ENCODE data around the gene ANKMY1.

Gene ANKMY1

DNA sequence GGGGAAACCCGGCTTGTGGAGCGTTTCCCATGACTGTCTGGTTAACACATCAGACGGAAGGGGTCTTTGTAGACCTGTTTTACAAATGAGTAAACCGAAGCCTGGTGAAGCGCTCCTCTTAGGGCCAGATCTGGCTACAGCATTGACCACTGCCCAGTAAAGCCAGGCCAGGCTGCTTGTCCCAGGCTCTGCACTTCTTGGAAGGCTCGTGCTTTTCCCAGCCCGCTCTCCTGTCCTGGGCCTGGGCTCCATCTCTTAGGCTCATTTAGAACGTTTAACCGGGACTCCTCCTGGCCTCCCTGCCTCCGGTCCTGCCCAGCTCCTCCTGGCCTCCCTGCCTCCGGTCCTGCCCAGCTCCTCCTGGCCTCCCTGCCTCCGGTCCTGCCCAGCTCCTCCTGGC lies 117.5 kb downstream of the ANKMY1 start:
- peaks cover 14% of the 10 kb centered on the region for H3K36me3 ChIP-seq (ENCODE audit: low read depth)
- no peaks in the 10 kb centered on the region for H3K9me3 ChIP-seq (ENCODE audit: severe bottlenecking)
- TF ChIP-seq, protein P1, sequence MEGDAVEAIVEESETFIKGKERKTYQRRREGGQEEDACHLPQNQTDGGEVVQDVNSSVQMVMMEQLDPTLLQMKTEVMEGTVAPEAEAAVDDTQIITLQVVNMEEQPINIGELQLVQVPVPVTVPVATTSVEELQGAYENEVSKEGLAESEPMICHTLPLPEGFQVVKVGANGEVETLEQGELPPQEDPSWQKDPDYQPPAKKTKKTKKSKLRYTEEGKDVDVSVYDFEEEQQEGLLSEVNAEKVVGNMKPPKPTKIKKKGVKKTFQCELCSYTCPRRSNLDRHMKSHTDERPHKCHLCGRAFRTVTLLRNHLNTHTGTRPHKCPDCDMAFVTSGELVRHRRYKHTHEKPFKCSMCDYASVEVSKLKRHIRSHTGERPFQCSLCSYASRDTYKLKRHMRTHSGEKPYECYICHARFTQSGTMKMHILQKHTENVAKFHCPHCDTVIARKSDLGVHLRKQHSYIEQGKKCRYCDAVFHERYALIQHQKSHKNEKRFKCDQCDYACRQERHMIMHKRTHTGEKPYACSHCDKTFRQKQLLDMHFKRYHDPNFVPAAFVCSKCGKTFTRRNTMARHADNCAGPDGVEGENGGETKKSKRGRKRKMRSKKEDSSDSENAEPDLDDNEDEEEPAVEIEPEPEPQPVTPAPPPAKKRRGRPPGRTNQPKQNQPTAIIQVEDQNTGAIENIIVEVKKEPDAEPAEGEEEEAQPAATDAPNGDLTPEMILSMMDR (IDR thresholded peaks at IDR 0.05; ENCODE audit: poor library complexity, severe bottlenecking): no peak
- ATAC-seq (ENCODE audit: low read depth): no peak
- H3K27me3 ChIP-seq (ENCODE audit: insufficient read depth, poor library complexity, severe bottlenecking): no peaks in the 10 kb centered on the region
- H3K4me3 ChIP-seq (ENCODE audit: severe bottlenecking): no peak overlapping the region
- H3K4me1 ChIP-seq (ENCODE audit: insufficient read depth, poor library complexity, severe bottlenecking): peaks cover 24% of the 10 kb centered on the region
- H3K27ac ChIP-seq (ENCODE audit: poor library complexity, severe bottlenecking): no peak overlapping the region
- no peak for DNase-seq (ENCODE audit: low spot score)

DNA sequence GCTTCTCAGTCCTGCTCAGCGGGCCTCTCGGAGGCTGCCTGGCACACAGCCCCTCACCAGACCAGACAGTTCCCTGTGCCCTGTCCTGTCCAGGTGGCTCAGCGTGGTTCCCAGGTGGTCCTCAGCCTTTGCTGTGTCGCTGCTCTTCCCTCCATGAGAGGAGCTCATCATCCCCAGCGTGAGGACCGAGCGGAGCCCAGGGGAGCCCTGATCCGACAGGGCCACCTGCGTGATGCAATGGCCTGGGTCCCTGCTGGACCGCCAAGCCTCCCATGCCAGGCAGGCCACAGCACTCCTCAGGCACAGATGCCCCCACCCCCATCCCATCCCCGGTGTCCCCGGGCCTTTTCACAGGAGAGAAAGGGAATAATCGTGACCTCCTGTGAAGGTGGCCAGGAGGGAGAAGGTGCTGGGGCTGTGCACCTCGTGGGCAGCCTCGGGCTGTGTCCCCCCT lies 118.1 kb downstream of the ANKMY1 start:
- TF ChIP-seq, protein P1 (IDR thresholded peaks at IDR 0.05; ENCODE audit: poor library complexity, severe bottlenecking): no peak
- DNase-seq (ENCODE audit: low spot score) (no peak), ATAC-seq (ENCODE audit: low read depth) (no peak)
- H3K4me1 ChIP-seq (ENCODE audit: insufficient read depth, poor library complexity, severe bottlenecking): peaks cover 24% of the 10 kb centered on the region
- H3K27me3 ChIP-seq (ENCODE audit: insufficient read depth, poor library complexity, severe bottlenecking): no peaks in the 10 kb centered on the region
- no peak overlapping the region for H3K4me3 ChIP-seq (ENCODE audit: severe bottlenecking)
- no peaks in the 10 kb centered on the region for H3K9me3 ChIP-seq (ENCODE audit: severe bottlenecking)
- H3K36me3 ChIP-seq (ENCODE audit: low read depth): peaks cover 10% of the 10 kb centered on the region
- H3K27ac ChIP-seq (ENCODE audit: poor library complexity, severe bottlenecking): no peak overlapping the region

DNA sequence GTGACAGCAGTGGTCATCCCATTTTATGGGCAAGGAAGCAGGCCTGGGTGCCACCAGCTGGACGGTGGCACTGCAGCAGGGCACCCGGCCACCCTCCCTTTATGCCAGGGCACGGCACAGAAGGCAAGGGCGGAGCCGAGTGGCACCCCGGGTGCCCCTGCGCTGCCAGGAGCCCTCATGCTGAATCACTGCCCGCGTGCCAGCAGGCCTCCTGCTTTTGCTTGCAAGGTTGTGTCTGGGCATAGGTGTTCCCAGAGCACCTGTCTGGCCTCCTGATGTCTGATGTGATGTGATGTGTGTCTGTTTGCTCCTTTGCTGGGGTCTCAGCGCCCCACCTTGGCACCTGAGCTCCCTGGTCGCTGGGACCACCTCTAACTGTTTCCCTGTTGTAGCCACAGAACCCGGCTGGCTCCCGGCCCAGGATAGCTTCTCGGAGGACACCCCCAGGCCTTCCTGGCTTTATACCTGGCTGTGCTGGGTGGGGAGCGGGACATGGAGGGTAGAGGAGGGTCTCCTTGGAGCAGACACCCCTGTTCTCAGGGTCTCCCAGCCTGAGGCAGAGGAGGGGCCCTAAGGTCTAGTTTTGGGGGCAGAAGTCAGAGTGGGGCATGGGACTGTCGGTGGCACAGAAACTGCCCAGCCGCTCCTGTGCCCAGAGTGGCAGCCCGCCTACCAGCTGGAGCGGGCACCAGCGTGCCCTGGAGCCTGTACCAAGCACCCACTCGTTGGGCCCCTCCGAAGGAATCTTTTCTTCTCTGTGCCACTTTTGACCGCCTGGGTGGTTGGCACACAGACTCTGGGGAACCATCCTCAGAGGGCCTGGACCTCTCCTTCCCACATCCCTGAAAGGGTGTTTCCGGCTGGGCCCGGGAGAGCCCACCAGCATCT lies 118.7 kb downstream of the ANKMY1 start:
- Histone ChIP-seq H3K27ac (ENCODE audit: poor library complexity, severe bottlenecking) (peak overlapping the region; percentile 96), H3K4me1 (ENCODE audit: insufficient read depth, poor library complexity, severe bottlenecking) (peaks cover 24% of the 10 kb centered on the region), H3K4me3 (ENCODE audit: severe bottlenecking) (peak overlapping the region; percentile 1), H3K36me3 (ENCODE audit: low read depth) (peaks cover 4% of the 10 kb centered on the region), H3K9me3 (ENCODE audit: severe bottlenecking) (no peaks in the 10 kb centered on the region), H3K27me3 (ENCODE audit: insufficient read depth, poor library complexity, severe bottlenecking) (no peaks in the 10 kb centered on the region)
- DNase-seq (ENCODE audit: low spot score): no peak
- no peak for ATAC-seq (ENCODE audit: low read depth)
- TF ChIP-seq, protein P1 (IDR thresholded peaks at IDR 0.05; ENCODE audit: poor library complexity, severe bottlenecking): no peak

DNA sequence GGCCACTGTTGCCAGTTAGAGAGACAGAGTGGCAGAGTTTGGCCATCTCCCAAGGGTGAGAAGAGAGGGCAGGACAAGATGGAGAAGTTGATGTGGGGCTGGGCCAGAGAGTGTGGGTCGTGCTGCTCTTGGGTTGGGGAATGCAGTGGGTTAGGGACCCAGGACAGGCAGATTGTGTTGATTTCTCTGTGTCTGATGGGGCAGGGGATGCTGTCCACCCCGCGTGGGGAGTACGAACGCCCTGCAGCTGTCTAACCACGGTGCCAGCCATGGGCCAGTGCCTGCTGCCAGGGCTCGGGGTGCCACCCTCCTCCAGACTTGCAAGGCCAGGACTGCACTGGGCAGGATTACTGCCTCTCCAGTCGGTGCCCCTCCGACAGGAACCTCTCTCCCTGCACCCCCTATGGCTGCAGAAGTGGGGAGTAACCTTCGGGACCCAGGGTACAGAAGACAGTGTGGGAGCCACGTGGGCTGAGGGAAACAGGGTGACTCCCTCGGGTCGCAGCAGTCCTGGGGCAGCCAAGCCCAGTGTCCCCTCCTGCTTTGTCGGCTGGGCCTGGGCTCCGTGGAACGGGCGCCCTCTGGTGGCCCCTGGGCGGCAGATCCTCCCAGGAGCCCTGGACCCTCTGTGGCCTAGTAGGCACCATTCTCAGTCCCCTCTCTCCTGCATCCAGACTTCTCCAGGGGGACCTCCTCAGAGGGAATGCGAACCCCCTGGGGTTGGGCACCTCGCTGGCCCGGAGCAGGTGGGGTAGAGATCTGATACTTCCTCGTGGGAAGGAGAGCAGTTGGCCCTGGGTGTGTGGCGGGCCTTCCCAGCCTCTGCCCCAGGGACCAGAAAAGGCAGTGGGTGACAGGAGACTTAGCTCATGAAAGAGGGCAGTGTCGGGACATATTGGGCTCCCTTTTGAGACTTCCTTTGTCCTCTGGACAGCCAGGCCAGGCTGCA lies 119.7 kb downstream of the ANKMY1 start:
- peak; percentile 69 for DNase-seq (ENCODE audit: low spot score)
- Histone ChIP-seq H3K36me3 (ENCODE audit: low read depth) (peaks cover 3% of the 10 kb centered on the region; the same call in 1 of the 2 replicates), H3K27me3 (ENCODE audit: insufficient read depth, poor library complexity, severe bottlenecking) (no peaks in the 10 kb centered on the region), H3K27ac (ENCODE audit: poor library complexity, severe bottlenecking) (peak overlapping the region; percentile 96), H3K9me3 (ENCODE audit: severe bottlenecking) (no peaks in the 10 kb centered on the region), H3K4me1 (ENCODE audit: insufficient read depth, poor library complexity, severe bottlenecking) (peaks cover 31% of the 10 kb centered on the region), H3K4me3 (ENCODE audit: severe bottlenecking) (peak overlapping the region; percentile 9)
- peak; percentile 24 for ATAC-seq (ENCODE audit: low read depth)
- TF ChIP-seq, protein P1 (IDR thresholded peaks at IDR 0.05; ENCODE audit: poor library complexity, severe bottlenecking): peak; percentile 96

All from RWPE2 (cell line).